HG03520 (cell line): Measurements from ENCODE around the gene SLX9.

ENCODE experiments used
- ATAC-seq: cut with Tn5 transposase; IDR thresholded peaks from one replicate; pipeline ENCODE4 v1.9.1; 2021; ENCODE audit warnings: mild to moderate bottlenecking, moderate library complexity; ENCODE audit not compliant: unreplicated experiment

SLX9 gene

DNA sequence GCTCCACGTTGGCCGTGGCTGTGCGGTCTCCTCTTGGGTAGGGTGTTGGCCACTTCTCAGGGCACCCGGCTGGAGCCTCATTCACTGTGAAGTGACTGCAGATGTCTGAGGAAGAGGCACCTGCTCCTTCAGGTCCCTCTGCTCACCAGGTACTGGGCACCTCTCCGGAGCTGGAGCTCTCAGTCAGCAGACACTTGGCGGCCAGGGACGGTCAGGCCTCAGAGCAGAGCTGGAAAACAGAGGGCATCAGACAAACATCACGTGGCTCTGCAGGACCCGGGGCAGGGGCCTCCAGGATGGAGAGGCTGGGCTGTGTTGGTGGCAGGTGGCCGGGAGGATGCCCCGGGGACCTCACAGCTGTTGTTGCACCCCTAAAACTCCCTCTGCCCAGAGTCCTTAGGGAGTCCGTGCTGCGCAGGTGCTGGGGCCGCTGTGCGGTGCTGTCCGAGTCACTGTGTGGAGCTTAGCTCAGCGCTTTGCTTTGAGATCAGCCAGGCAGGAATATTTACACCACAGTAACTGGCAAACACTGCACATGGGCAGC lies 59.7 kb downstream of the SLX9 start:
- no peak for ATAC-seq

DNA sequence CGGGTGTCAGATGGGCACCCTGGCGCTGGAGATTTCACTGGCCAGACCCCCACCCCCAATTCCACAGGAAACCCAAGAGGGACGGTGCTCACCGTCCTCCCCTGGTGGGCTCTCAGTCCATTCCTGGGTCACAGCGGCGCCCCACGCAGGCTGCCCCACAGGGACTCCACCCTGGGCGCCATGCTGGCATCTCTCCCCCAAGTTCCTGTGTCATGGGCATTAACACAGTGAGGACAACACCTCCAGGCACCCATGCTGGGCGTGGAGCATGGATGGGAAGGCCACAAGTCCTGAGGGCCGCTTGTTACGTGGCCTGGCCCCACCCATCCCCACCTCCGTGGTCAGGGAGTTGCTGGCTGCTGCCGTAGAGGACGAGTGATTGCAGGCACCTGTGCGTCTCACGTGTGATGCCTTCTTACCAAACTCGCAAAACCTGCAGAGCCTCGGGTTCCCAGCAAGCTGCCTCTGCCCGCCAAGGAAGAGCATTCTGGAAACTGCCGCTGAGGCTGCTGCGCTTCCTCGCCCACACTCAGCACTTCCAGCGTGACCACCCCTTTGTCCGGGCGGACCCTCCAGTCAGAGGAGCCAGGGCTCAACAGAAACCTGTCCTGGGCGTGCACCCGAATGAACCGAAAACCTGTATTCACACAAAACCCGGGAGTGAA lies 60.3 kb downstream of the SLX9 start:
- no peak for ATAC-seq

DNA sequence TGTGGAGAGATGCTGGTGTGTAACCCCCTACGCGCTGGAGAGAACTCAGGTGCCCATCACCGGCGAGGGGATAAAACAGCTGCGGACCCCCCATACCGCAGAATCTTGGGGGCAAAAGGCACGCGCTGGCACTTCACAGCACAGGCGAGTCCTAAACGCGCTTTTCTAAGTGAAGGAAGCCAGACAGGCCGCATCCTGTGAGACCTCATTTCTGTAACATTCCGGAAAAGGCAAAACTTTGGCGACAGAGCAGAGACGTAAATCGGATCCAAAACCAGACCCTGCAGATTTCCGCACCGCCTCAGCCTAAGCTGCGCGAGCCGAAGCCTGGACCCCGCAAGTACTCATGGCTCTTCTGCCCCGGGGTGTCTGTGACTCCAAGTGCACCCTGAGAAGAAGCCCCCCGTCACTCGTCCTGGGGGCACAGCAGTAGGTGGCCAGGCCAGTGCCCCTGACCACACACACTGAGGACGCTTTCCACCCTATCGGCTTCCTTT lies 60.9 kb downstream of the SLX9 start:
- ATAC-seq = no peak

DNA sequence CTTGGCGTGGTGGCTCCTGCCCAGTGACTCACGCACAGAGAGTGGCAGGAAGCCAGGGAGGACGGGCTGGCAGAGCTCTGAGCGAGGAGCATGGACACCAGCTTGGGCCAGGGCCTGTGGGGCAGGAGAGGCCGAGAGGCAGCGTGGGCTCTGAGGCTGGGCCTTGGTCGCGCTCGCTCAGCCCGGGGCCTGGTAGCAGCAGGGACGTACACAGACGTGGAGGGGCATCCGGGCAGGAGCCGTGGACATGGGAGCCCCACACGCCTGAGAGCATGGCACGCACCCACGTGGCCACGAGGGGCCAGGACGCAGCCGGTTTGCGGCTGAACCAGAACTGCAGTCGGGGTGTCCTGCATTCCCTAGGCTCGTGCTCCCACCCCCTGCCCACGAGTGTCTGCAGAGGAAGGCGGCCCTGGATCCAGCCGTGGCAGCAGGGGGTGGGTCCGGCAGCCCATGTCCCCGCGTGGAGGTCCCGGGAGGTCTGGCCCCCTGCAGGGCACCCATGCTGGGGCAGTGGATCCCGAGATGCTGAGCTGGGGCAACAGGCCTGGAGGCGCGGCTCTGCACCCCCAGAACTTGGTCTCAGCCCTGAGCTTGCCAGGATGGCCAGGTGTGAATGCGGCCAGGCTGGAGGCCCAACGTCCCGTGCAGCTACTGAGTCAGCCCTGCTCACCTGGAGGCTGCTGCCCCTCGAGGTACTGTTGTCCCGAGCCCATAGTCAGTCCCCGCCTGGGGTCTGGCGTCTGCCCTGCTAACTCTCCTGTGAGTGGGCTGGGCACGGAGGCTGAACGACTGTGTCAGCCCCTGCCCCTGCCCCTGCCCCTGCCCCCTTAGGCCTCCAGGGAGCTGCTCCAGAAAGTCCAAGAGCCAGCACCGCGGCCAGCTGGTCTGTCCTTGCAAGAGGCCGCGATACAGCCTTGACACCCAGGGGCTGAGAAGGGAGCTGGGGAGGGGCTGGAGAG lies 61.6 kb downstream of the SLX9 start:
- no peak for ATAC-seq

DNA sequence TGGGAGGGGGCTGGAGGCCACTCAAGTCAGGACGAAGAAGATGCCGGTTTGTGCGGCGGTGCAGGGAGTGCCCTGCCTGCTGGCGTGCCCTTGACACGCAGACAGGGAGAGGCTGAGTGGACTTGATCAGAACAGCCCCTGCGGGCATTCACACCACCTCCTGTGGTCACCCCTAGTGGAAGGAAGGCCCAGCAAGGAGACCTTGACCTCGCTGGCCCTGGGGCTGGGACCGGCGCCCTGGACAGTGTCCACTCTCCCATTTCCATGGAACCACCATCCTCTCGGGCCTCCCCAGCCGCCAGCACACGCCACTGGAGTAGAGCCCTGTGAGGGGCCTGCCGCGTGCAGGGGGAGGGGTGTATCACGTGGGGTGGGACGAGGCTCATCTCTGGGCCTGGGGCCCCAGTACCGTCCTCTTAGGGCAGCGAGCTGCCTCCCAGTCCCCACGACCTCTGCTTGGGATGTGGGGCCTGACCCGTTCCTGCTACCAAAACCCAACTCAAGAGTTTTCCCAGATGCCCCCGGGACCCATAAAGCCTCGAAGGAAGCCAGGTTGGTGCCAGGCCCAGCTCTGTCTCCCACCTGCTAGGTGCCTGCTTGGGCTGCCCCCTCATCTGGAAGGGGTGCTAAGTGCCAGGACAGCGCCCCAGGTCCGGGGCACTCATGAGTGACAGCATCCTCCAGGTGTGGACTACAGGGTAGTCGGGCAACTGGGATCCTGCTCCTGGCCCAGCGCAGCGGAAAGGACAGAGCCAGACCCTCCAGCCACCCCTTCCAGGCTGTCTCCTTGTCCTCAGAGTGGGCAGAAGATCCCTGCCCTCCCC lies 62.8 kb downstream of the SLX9 start:
- no peak for ATAC-seq

DNA sequence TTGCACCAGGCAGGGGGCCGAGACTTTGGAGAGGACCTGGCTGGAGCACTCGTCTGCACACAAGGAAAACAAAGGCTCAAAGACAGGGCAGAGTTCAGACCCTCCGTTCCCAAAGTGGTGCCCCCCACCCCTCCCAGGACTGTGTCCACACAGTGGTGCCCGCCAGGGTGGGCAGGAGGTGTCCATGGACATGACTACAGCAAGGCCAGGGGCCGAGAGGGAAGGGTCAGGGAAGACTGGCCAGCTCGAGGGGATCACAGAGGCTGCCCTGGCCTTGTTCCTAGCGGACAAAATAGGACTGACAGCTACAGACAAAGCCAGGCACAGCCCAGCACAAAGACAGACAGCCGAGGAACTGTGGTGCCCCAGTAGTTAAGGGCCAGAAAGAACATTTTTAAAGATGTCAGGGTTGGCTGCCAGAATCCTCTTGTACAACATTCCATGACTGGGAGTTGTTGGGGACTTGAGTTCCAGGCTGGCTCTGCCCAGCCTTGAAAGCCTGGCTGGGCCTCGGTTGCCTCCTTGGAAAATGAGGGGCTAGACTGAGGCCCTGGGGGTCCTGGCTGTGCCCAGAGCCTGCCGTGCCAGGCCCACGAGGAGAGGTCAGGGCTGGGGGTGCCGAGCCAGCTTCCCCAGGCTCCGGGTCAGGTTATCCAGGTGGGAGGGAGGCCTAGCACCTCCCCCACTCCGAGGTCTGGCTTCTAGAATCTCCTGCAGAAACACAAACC lies 63.7 kb downstream of the SLX9 start:
- no peak for ATAC-seq

DNA sequence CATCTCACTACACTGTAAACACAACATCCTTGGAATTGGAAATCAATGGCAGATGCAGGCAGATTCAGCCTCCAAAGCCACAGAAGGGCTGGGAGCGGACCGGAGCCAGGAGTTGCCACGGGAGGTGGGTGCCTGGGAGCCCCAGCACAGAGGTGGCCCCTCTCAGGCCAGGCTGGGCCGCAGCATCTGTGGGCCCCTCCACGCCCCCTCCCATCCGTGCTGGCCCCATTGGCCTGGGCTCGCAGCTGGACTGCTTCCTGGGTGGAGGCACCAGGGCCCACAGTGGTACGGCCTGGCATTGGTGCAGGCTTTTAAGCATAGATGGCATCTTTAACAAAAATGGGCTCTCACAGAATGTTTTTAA lies 64.2 kb downstream of the SLX9 start:
- no peak for ATAC-seq

DNA sequence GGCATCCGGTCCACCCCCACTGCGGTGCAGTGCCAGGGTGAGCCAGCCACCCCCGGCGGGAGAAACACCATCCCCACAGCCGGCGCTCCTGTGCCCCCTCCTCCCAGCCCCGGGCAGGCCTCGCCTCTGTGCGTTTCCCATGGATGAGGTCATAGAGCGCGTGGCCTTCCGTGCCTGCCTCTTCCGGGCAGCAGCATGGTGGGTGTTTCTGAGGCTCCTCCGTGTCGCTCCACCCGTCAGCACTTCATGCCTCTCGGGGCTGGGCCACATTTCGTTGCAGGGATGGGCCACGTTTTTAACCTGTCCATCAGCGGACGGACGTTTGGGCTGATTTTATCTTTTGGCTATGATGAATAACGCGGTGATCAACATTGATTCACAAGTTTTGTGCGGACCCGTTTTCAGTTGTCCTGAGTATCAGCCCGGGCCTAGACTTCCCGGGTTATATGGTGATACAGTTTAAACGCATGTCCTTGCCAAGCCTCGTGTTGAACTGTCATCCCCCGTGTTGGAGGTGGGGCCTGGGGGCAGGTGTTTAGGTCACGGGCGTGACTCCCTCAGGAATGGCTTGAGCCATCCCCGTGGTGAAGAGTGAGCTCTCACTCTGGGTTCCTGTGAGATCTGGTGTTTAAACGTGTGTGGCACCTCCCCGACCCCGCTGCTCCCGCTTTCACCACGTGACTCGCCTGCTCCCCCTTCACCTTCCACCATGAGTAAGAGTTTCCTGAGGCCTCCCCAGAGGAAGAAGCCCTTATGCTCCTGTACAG lies 64.8 kb downstream of the SLX9 start:
- ATAC-seq = no peak

DNA sequence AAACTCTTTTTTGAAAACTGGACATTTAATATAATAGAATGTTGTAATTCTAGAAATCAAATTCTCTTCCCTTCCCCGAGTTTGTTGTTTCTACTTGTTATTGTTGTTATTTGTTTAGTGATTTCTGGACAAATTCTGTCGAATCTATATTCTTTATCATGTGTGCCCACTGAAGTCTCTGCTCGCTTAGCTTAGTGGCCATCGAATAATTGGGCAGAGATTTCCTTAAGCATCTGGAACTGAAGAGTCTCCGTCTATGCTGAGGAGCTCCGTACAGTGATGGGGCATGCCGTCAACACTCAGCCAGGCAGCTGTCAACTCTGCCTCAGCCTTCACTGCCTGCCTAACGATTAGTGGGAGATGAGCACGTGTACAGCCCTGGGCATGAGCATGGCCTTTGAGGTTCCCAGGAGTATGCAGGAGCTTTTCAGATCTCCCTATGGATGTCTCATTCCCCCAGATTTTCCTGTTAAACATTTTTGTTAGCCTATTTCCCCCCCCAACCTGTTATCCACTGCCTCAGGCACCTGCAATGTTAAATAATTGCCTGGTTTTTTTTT lies 66.8 kb downstream of the SLX9 start:
- ATAC-seq = no peak

DNA sequence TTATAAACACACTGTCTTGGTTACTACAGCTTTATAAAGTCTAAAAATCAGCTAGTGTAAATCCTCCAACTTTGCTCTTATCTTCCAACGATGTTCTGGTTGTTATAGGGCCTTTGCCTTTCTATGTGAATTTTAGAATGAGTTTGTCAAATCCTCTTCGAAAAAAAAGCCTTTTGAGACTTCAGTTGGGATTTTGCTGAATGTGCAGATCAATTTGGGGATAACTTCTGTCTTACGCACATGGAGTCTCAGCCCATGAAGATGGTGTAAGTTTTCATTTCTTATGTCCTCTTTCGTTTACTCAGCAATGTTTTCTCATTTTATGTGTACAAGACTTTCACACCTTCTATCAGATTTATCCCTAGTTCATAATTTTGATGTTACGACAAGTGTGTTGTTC lies 69.8 kb downstream of the SLX9 start:
- ATAC-seq = no peak

DNA sequence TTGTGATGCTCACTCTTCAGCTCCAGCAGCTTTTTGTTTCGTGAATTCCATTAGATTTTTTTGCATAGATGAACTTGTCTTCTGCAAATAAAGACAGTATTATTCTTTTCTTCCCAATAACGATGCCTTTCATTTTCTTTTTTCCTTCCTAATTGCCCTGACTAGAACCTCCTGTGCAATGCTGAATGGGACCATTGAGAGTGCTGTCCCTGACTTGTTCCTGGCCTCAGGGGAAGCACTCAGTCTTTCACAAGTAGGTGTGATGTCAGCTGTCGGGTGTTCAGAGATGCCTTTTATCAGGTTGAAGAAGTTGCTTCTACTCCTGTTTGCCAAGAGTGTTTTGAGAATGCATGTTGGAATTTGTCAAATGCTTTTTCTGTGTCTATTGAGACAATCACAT lies 70.3 kb downstream of the SLX9 start:
- ATAC-seq = no peak

DNA sequence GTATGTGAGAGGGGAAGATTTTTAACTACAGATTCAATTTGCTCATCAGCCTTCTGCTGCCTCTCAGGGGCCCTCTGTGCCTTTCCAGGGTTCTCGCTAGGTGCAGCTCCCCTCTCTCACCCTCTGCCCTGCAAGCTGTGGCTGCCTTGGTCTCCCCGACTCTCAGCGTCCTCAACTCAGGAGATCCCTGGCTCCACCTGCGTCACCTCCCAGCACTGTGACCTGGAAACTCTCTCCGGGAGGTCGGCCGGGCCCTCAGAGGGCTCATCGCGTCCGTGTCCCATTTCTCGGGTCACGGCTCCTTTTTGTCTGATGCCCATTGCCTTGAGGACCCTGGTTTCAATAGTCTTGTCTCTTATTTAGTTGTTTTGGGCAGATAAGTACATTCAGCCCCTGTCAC lies 71.0 kb downstream of the SLX9 start:
- ATAC-seq = no peak

DNA sequence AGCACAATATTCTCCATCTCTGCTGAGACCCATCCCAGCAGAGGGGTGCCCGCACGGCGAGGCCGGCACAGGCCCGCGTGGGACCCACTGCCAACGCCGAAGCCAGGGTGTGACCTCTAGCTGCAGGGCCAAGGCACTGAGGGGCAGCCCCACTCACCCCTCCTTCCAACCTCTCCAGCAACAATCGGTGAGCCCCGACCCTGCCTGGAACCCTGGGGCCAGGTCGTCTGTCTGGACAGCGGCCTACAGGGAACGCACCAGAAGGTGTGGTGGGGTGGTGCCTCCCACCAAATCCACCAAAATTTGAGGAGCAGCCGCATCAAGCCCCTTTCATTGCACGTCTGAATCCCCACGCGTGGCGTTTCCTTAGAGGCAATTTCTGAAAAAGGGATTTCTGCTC lies 71.6 kb downstream of the SLX9 start:
- ATAC-seq = no peak

DNA sequence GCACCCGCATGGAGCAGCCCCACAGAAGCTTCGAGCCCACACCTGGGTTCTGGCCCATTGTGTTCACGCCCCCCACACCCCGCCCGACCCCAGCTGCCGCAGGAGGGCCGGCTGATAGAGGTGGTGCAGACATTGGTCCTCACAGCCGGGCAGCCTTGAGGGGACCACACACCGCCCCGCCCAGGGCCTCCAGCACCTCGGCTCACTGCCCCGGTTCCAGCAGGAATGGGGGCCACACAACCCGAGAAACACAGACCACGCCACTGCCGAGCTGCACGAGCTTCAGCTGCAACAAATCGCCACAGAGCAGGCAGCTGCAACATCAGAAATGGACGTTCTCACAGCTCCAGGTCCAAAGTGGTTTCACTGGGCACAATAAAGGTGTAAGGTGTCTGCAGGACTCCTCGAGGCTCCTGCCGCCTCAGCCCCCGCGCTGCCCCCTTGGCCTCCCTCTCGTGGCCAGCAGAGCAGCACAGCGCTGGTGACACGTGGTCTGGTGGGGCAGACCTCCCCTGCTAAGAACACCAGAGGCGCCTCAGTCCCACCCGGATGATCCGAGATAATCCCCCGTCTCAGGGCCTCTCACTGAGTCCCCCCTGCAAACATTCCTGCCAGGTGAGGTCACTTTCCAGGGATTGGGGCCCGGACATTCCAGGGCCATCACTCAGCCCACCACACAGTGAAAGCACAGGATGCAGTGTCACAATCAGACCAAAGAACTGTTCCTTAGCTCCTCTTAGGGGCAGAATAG lies 72.3 kb downstream of the SLX9 start:
- no peak for ATAC-seq

DNA sequence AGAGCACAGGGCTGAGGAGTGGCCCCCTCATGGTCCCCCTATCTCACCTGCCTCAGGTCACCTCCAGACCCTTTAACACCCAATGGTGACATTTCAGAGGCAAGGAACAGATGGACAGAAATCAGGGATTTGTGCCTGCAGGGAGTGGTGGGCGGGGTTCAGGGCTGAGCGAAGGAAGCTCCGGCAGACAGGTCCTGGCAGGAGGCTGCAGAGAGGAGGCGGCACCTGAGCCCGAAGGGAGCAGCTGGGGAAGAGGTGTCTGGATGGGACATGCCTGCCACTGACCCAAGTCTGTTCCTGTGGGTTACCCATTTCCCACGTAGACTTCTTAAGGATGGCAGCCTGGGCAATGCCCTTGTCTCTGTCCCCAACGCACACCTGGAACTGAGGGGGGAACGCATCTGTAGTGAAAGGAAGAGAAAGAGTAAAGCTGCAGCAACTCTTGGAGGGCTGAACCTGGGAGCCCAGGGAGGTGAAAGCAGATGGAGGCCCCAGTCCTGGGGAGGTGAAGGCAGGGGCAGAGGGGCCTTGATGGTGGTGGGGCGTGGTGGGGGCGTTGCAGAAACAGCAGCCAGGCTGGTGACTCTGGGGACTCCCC lies 72.9 kb downstream of the SLX9 start:
- no peak for ATAC-seq

DNA sequence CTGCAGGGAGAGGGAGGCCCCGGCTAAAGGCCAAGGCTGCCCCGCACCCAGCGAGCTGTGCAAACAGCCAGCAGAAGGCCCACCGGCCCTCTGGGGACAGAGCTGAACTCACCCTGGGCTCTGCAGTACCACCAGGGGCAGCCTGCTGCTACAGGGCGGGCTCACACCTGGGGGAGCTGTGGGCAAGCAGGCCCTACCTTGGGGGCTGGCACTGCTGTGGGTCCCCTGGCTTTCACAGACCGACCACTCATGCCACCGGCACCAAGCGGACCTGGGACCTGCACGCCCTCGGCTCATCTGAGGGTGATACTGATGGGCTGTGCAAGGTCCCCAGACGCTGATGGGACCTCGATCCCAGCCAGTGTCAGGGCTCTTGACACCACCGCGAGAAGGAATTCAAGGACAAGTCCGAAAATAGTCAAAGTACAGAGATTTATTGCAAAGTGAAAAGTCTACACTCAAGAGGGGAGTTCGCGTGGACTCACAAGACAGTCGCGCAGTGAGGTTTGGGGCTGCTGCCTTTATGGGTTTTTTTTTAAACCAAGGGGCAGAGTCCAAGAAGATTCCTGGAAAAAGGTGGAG lies 73.5 kb downstream of the SLX9 start:
- ATAC-seq = no peak

DNA sequence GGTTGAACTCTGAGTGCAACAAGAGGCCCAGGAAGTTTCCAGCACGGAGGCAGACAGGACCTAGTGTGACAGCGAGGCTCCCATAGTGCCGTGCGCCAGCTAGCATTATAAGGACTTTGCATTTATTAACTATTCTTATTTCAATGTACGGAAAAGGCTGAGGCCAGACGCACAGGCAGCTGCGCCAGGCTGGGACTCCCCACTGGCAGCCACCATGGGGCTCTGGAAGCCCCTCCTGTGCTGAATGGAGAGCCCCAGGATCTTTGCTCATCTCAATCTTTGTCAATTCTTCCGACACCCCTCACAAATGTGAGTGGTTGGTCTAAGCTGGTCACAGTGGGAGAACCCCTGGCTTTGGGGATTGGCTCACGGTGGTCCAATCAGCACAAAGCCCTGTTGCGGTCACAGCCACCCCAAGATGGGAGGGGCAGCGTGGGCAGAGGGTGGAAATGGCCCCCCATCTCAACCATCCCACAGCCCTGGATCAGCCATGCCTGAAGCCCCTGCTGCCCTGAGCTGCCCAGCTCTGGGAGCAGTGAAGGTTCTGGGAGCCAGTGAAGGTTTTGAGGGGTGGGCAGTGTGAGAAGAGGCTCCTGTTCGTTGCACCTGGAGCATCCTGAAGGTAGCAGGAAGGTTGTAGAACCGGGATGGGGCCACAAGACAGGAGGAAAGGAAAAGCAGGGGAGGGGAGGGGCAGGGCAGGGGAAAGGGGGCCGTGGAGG lies 75.1 kb downstream of the SLX9 start:
- ATAC-seq = no peak
